GM18870 (cell line): Measurements from ENCODE around the gene SPTB.

Experiments
- ATAC-seq: cut with Tn5 transposase; IDR thresholded peaks from one replicate; pipeline ENCODE4 v1.9.1; 2021; ENCODE audit warnings: moderate library complexity; ENCODE audit not compliant: unreplicated experiment

Gene SPTB

GRCh38 chr14:64769096-64770020, 110.3 kb downstream of the SPTB start:
- no peak for ATAC-seq

DNA sequence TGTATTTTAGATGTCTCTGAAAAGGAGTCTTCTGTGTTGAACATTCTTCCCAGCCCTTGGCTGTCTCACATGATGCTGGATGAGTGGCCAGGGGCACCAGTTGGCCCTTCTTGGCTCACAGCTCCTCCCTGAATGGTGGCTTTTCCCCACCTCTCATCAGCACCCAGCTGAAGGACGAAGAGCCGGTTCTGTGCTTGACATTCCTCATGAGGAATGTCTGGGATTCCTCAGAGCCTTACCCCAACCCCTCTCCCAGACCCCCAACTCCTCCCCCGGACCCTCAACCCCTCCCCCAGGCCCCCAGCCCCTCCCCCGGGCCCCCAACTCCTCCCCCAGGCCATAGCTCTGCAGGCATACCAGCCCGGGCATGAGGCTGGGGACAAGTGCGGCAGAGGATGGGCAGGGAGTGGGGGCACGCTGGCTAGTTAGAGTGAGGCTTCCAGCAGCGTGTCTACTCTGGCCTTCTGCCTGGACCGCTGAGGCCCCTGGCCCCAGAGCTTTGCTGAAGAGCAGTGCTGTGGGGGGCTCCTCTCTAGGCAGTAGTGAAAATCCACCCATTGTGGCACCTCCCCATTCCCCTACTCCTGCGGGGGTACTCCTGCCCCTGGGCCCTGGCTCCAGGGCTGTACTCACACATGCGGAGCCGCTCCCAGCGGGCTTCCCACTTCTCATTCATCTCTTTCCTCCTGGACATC, 111.2 kb downstream of the SPTB start:
- ATAC-seq = no peak

DNA sequence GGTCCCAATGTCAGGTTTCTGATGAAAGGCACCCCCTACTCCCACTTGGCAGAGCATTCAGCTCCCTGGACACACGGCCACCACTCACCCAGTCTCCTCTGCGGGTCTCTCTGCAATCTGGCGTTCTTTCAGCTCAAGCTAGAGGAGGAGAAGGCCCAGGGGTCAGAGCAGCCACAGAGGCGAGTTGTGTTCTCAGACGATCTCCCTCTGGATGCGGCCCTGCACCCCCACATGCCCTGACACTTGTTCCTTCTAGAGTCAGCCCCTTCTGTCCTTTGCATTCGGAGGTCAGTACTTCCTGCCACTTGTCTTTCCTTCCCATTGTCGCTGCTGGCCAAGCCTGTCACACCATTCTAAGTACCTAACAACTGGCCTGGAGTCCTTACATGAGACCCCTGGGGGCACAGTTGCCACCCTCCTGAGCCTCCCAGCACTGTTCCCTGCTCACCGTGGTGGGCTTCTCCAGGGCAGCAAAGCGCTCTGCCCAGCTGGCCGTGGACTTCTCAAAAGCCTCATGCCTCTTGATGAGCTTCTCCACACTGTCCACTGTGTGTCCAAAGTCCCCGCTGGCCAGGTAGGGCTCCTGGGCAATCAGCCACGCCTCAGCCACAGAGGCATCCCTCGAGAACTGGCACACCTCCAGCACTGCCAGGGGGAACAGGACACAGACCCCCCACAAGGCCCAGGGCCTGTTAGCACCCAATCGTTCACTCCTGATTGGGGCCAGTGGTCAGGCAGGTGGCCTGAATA, 112.3 kb downstream of the SPTB start:
- no peak for ATAC-seq

GRCh38 chr14:64766430-64767151, 113.1 kb downstream of the SPTB start:
- no peak for ATAC-seq

- ATAC-seq = no peak
Observed at GRCh38 chr14:64765740-64766302, 113.9 kb downstream of the SPTB start.

GRCh38 chr14:64764641-64765520, 114.8 kb downstream of the SPTB start:
- ATAC-seq = no peak

- no peak for ATAC-seq
Observed at GRCh38 chr14:64763801-64764621, 115.7 kb downstream of the SPTB start.

- no peak for ATAC-seq
Observed at GRCh38 chr14:64763085-64763782, 116.5 kb downstream of the SPTB start.

DNA sequence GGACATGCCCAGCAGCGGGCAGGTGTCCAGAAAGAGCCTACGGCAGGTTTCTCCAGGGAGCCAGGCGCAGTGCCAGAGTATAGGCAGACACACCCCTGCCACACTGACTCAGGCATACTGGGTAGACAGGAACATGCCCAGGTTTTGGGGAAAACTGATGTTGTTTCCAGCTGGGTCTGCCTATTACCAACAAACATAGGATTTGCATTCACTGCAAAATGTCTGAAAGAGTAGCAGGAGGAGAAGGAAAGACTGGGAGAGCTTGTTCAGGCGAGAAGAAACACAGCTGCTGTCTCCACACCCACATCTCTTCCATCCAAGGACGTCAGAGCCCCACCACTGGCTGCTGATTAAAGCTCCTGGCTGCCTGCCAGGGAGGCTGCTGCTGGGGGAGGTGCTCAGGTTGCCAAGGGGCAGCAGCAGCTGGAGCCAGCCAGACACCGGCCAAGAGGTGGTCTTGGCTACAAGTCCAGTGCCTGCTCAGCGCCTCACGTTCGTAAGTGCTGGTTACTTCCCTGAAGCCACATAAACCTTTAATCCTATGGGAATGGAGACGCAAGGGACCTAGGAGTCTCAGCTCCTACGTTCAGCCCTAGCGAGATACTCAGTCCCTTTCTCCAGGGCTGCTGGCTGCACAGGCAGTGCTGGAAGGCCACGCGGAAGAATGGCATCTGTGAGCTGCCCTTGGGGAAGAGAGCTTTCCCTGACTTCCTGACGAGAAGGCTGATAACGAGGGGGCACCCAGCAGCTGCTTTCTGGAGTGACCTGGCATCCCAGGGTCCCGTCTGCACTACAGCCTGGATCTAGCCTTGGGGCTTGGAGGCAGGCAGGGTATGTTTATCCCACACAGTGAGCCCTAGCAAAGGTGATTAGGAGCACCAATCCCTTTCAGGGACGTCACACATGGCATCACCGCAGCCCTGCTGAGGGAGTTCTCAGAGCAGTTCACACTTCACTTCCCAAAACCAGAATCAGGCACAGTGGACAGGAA, 117.4 kb downstream of the SPTB start:
- ATAC-seq = no peak

DNA sequence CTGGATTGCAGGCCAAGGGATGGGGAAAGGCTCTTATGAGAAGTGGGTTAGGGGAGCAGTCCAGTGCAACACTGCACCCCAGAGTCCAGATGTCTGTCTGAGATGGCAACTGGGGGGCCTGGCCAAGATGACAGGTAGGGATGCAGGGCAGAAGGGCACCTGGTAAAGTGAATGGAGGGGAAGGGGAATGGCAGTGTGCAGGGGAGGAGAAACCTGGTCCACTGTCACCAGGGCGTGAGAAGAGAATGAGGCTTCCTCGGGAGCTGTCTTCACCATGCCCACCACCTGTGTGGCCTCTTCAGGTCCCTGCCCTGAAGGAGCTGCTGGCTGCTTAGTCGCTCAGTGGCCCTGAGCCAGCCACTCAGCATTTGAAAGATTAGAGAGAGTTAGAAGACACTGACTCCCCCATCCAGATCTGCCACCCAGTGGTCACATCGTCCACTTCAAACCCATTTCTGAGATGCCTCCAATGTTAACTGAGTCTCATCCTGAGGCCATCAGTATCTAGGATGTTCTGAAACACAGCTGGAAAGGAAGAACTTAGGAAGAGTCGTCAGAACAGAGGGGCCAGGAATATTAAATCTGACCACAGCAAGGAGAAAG, 118.2 kb downstream of the SPTB start:
- ATAC-seq = no peak

- ATAC-seq = no peak
Observed at GRCh38 chr14:64760916-64761315, 118.8 kb downstream of the SPTB start.

GRCh38 chr14:64760146-64760755, 119.5 kb downstream of the SPTB start:
- no peak for ATAC-seq

GRCh38 chr14:64759555-64759938, 120.2 kb downstream of the SPTB start:
- no peak for ATAC-seq

GRCh38 chr14:64758691-64759554, 120.8 kb downstream of the SPTB start:
- no peak for ATAC-seq

- ATAC-seq = no peak
Observed at GRCh38 chr14:64758025-64758521, 121.6 kb downstream of the SPTB start.
